Activated CD4-positive, alpha-beta memory T cell treated with anti-CD3 and anti-CD28 coated beads for 36 hours (primary cell): ENCODE results near the gene YAP1. TPM values are rescaled to one million over a fixed set of nuclear protein-coding genes. Genes with fewer than 3 reads are reported as not detected.

Source experiments
- CTCF ChIA-PET: fragments of 350-600 bp; sonication (Branson Sonifier 250); formaldehyde crosslinking; loops from one replicate; lab custom pipeline; 2021; ENCODE audit warnings: antibody characterized with exemption, inconsistent platforms; lab: Charles Lee
- POLR2A ChIA-PET: fragments of 350-600 bp; sonication (Branson Sonifier 250); formaldehyde crosslinking; loops from one replicate; lab custom pipeline; 2021; ENCODE audit warnings: antibody characterized with exemption; lab: Charles Lee
- DNase-seq: peaks from one replicate; pipeline ENCODE4 v3.0.0-alpha.2; 2020
- H3K27ac Mint-ChIP-seq: one replicate; pipeline ENCODE4 v1.8.0; 2021; ENCODE audit warnings: mixed read lengths
- H3K27me3 Mint-ChIP-seq: one replicate; pipeline ENCODE4 v1.8.0; 2021; ENCODE audit warnings: mixed read lengths
- H3K36me3 Mint-ChIP-seq: one replicate; pipeline ENCODE4 v1.8.0; 2021; ENCODE audit warnings: mixed read lengths
- H3K4me1 Mint-ChIP-seq: one replicate; pipeline ENCODE4 v1.8.0; 2021; ENCODE audit warnings: low read depth, mixed read lengths
- H3K4me3 Mint-ChIP-seq: one replicate; pipeline ENCODE4 v1.8.0; 2021; ENCODE audit warnings: mild to moderate bottlenecking, mixed read lengths
- H3K9me3 Mint-ChIP-seq: one replicate; pipeline ENCODE4 v1.8.0; 2021; ENCODE audit warnings: mixed read lengths
- intact Hi-C: fragments of 100-400 bp; cut with micrococcal nuclease; formaldehyde crosslinking; loops from one replicate; pipeline ENCODE4 v1.15.1; 2023
- total RNA-seq, 2 experiments: library from RNA; stranded (reverse); gene quantifications; one replicate each; pipeline ENCODE4 v1.2.3, GENCODE V29; 2021

Gene YAP1
- total RNA-seq, 2 experiments from 2014 or later, result 0.24 to 0.71 TPM

- H3K36me3 Mint-ChIP-seq, result no peaks in the 10 kb centered on the region
- DNase-seq, result no peak
- H3K4me1 Mint-ChIP-seq, result peaks cover 9% of the 10 kb centered on the region
- intact Hi-C loops, result no loop called here
- no peak overlapping the region for H3K27ac Mint-ChIP-seq
- no peaks in the 10 kb centered on the region for H3K9me3 Mint-ChIP-seq
- no peak overlapping the region for H3K4me3 Mint-ChIP-seq
- CTCF ChIA-PET, result interaction anchor here (0.5 kb wide), 1 partner anchor 256 kb away, joined by 3 read pairs; no protein-coding TSS in a partner anchor
- peaks cover 21% of the 10 kb centered on the region for H3K27me3 Mint-ChIP-seq
- POLR2A ChIA-PET, result no interaction called here
These were observed 1.4 kb upstream of the YAP1 start for GRCh38 chr11:102108734-102109440.

DNA sequence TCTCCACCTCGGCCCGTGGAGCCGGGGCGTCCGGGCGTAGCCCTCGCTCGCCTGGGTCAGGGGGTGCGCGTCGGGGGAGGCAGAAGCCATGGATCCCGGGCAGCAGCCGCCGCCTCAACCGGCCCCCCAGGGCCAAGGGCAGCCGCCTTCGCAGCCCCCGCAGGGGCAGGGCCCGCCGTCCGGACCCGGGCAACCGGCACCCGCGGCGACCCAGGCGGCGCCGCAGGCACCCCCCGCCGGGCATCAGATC, 439 bp downstream of the YAP1 start:
- Mint-ChIP-seq H3K27me3 (peaks cover 24% of the 10 kb centered on the region), H3K4me3 (peak overlapping the region; percentile 23)
- CTCF ChIA-PET, result no interaction called here

GRCh38 chr11:102111011-102111786, 952 bp downstream of the YAP1 start:
- H3K4me1 Mint-ChIP-seq, result peaks cover 9% of the 10 kb centered on the region
- ChIA-PET CTCF (no interaction called here), POLR2A (no interaction called here)
- peaks cover 24% of the 10 kb centered on the region for H3K27me3 Mint-ChIP-seq
- intact Hi-C loops, result loop anchor here (2.0 to 5.0 kb wide), 2 partner anchors 156 to 196 kb away; partner anchors contain the start of gene CEP126
- peak overlapping the region; percentile 70 for H3K4me3 Mint-ChIP-seq
- DNase-seq, result peak; percentile 31
- H3K27ac Mint-ChIP-seq, result no peak overlapping the region
- H3K36me3 Mint-ChIP-seq, result no peaks in the 10 kb centered on the region
- no peaks in the 10 kb centered on the region for H3K9me3 Mint-ChIP-seq

More for the DNA sequence above, 439 bp downstream of the YAP1 start:
- POLR2A ChIA-PET, result no interaction called here
- no peak overlapping the region for H3K27ac Mint-ChIP-seq
- no peaks in the 10 kb centered on the region for H3K36me3 Mint-ChIP-seq
- peaks cover 9% of the 10 kb centered on the region for H3K4me1 Mint-ChIP-seq
- DNase-seq, result no peak
- intact Hi-C loops, result loop anchor here (2.0 to 5.0 kb wide), 2 partner anchors 157 to 196 kb away; partner anchors contain the start of gene CEP126
- H3K9me3 Mint-ChIP-seq, result no peaks in the 10 kb centered on the region

DNA sequence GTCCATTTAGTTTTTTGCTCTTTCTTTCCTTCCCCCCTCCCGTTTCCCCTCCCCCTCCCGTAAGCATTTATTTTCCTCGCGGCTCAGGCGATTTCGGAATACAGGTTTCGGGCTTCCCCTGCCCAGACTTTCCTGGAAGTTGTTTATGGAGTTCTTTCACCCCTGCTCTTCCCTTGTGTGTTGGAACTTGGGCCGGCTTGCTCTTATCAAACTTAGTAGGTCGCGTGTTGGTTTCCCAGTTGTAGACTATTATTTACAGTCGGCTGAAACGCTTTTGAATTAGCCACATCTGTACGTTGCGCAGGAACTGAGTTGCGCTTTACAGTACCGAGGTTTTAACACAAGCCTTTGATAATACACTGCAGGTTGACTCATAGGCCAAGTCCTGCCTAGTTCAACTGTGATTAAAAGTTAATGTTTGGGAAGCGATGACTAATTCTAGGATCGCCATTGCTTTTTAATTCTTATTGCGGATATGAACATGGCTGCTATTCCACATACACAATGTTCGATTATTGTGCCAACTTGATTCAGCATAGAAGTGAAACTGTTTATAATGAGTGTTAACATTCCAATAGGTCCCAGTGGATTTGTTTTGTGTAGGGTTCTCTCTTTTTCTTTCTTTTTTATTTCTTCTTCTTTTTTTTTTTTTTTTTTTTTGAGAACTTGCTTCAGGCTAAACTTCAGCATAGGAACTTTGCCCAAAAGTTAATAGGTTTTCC, 1.7 kb downstream of the YAP1 start:
- no peaks in the 10 kb centered on the region for H3K9me3 Mint-ChIP-seq
- H3K4me3 Mint-ChIP-seq, result peak overlapping the region; percentile 70
- POLR2A ChIA-PET, result no interaction called here
- peak; percentile 29 for DNase-seq
- peaks cover 26% of the 10 kb centered on the region for H3K27me3 Mint-ChIP-seq
- H3K36me3 Mint-ChIP-seq, result no peaks in the 10 kb centered on the region
- intact Hi-C loops, result loop anchor here (2.0 to 5.0 kb wide), 2 partner anchors 155 to 197 kb away; partner anchors contain the start of gene CEP126
- peaks cover 9% of the 10 kb centered on the region for H3K4me1 Mint-ChIP-seq
- H3K27ac Mint-ChIP-seq, result no peak overlapping the region
- CTCF ChIA-PET, result no interaction called here

DNA sequence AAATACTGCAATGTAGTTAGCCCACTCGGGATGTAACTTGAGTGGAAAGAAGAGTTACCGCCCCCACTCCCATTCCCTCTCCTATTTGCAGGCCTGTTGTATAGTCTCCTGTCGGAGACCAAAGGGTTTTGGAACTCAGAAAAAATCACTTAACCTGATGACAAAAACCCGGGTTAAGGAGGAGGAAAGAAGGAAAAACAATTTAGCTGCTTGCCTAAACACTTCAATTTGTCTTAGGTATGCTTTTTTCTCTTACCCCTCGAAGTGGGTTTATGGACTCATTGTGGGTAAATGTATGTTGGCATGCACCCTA, 2.2 kb downstream of the YAP1 start:
- H3K4me1 Mint-ChIP-seq, result peaks cover 9% of the 10 kb centered on the region
- POLR2A ChIA-PET, result no interaction called here
- intact Hi-C loops, result loop anchor here (5.0 kb wide), 1 partner anchor 155 kb away; no protein-coding TSS in a partner anchor

GRCh38 chr11:102114032-102114431, 3.8 kb downstream of the YAP1 start:
- peaks cover 9% of the 10 kb centered on the region for H3K4me1 Mint-ChIP-seq
- intact Hi-C loops, result loop anchor here (5.0 kb wide), 1 partner anchor 153 kb away; no protein-coding TSS in a partner anchor
- no peak overlapping the region for H3K27ac Mint-ChIP-seq
- ChIA-PET CTCF (no interaction called here), POLR2A (no interaction called here)
- H3K4me3 Mint-ChIP-seq, result no peak overlapping the region
- DNase-seq, result no peak
- H3K36me3 Mint-ChIP-seq, result no peaks in the 10 kb centered on the region
- H3K27me3 Mint-ChIP-seq, result peaks cover 25% of the 10 kb centered on the region
- H3K9me3 Mint-ChIP-seq, result no peaks in the 10 kb centered on the region

More for the DNA sequence above, 2.2 kb downstream of the YAP1 start:
- no peak overlapping the region for H3K27ac Mint-ChIP-seq
- peaks cover 26% of the 10 kb centered on the region for H3K27me3 Mint-ChIP-seq
- CTCF ChIA-PET, result no interaction called here
- H3K9me3 Mint-ChIP-seq, result no peaks in the 10 kb centered on the region
- no peaks in the 10 kb centered on the region for H3K36me3 Mint-ChIP-seq
- H3K4me3 Mint-ChIP-seq, result no peak overlapping the region
- DNase-seq, result no peak

- POLR2A ChIA-PET, result no interaction called here
- H3K4me1 Mint-ChIP-seq, result peaks cover 7% of the 10 kb centered on the region
- no peak for DNase-seq
- CTCF ChIA-PET, result no interaction called here
- H3K36me3 Mint-ChIP-seq, result no peaks in the 10 kb centered on the region
- no peak overlapping the region for H3K27ac Mint-ChIP-seq
- intact Hi-C loops, result no loop called here
- H3K27me3 Mint-ChIP-seq, result peaks cover 23% of the 10 kb centered on the region
- no peak overlapping the region for H3K4me3 Mint-ChIP-seq
- no peaks in the 10 kb centered on the region for H3K9me3 Mint-ChIP-seq
These were observed 5.3 kb downstream of the YAP1 start for GRCh38 chr11:102115557-102115956.

- H3K4me1 Mint-ChIP-seq, result peaks cover 5% of the 10 kb centered on the region
- no peaks in the 10 kb centered on the region for H3K9me3 Mint-ChIP-seq
- DNase-seq, result no peak
- H3K4me3 Mint-ChIP-seq, result no peak overlapping the region
- no peak overlapping the region for H3K27ac Mint-ChIP-seq
- no peaks in the 10 kb centered on the region for H3K36me3 Mint-ChIP-seq
- CTCF ChIA-PET, result no interaction called here
- H3K27me3 Mint-ChIP-seq, result peaks cover 23% of the 10 kb centered on the region
- POLR2A ChIA-PET, result no interaction called here
- intact Hi-C loops, result no loop called here
These were observed 6.4 kb downstream of the YAP1 start for GRCh38 chr11:102116453-102117205.

GRCh38 chr11:102117472-102118113, 7.3 kb downstream of the YAP1 start:
- peaks cover 14% of the 10 kb centered on the region for H3K27me3 Mint-ChIP-seq
- CTCF ChIA-PET, result no interaction called here

GRCh38 chr11:102118937-102119336, 8.7 kb downstream of the YAP1 start:
- Mint-ChIP-seq H3K9me3 (no peaks in the 10 kb centered on the region), H3K36me3 (no peaks in the 10 kb centered on the region), H3K27ac (no peak overlapping the region), H3K4me1 (no peaks in the 10 kb centered on the region), H3K27me3 (peaks cover 14% of the 10 kb centered on the region), H3K4me3 (no peak overlapping the region)
- ChIA-PET CTCF (no interaction called here), POLR2A (no interaction called here)
- DNase-seq, result no peak
- intact Hi-C loops, result no loop called here

More at GRCh38 chr11:102117472-102118113, 7.3 kb downstream of the YAP1 start:
- Mint-ChIP-seq H3K9me3 (no peaks in the 10 kb centered on the region), H3K27ac (no peak overlapping the region), H3K4me1 (no peaks in the 10 kb centered on the region), H3K4me3 (no peak overlapping the region), H3K36me3 (no peaks in the 10 kb centered on the region)
- intact Hi-C loops, result no loop called here
- no peak for DNase-seq
- POLR2A ChIA-PET, result no interaction called here

GRCh38 chr11:102119997-102120396, 9.8 kb downstream of the YAP1 start:
- H3K4me3 Mint-ChIP-seq, result no peak overlapping the region
- H3K27ac Mint-ChIP-seq, result no peak overlapping the region
- ChIA-PET CTCF (no interaction called here), POLR2A (no interaction called here)
- peaks cover 18% of the 10 kb centered on the region for H3K27me3 Mint-ChIP-seq
- H3K4me1 Mint-ChIP-seq, result no peaks in the 10 kb centered on the region
- intact Hi-C loops, result no loop called here
- DNase-seq, result no peak
- H3K9me3 Mint-ChIP-seq, result no peaks in the 10 kb centered on the region
- H3K36me3 Mint-ChIP-seq, result no peaks in the 10 kb centered on the region
